Esophagus (tissue), 2 donors: ENCODE results near the gene SLC35A2. TPM values are rescaled to one million over a fixed set of nuclear protein-coding genes. Genes with fewer than 3 reads are reported as not detected.
A peak's percentile ranks its signal among the peaks of the same experiment; 100 is the strongest.

Source experiments
- H3K27ac ChIP-seq, 2 donors: one replicate each; pipeline ENCODE4 v1.5.1; 2013; ENCODE audit warnings: low read depth in 2 of 2, mild to moderate bottlenecking in 2 of 2, inconsistent platforms in 1 of 2, low read length in 1 of 2, moderate library complexity in 1 of 2
- H3K27me3 ChIP-seq, 2 donors: one replicate each; pipeline ENCODE4 v1.6.1; 2013; ENCODE audit warnings: low read length in 2 of 2, control low read depth in 1 of 2, mild to moderate bottlenecking in 1 of 2; ENCODE audit not compliant: insufficient read depth in 2 of 2, control insufficient read depth in 1 of 2
- H3K36me3 ChIP-seq, 2 donors: one replicate each; pipeline ENCODE4 v1.6.1; 2013; ENCODE audit warnings: low read length in 1 of 2; ENCODE audit not compliant: control insufficient read depth in 2 of 2, insufficient read depth in 2 of 2
- H3K4me1 ChIP-seq, 2 donors: one replicate each; pipeline ENCODE4 v1.6.1; 2013; ENCODE audit warnings: low read length in 1 of 2; ENCODE audit not compliant: control insufficient read depth in 2 of 2, insufficient read depth in 2 of 2
- H3K4me3 ChIP-seq, 2 donors: one replicate each; pipeline ENCODE4 v1.5.1; 2013; ENCODE audit warnings: low read length in 2 of 2, mild to moderate bottlenecking in 2 of 2, low read depth in 1 of 2, moderate library complexity in 1 of 2
- H3K9me3 ChIP-seq, 2 donors: one replicate each; pipeline ENCODE4 v1.6.1; 2013; ENCODE audit warnings: mild to moderate bottlenecking in 2 of 2, low read depth in 1 of 2, low read length in 1 of 2, moderate library complexity in 1 of 2; ENCODE audit not compliant: control insufficient read depth in 2 of 2, insufficient read depth in 1 of 2
- WGBS, 2 donors: extraction: QIAGEN DNeasy Blood & Tissue Kit; methylation state at CpG; one replicate each; pipeline ENCODE4 v1.1.7; 2013; 5-methylcytosine and 5-hydroxymethylcytosine counted together
- polyA plus RNA-seq, 2 donors: library from polyadenylated mRNA; stranded (reverse); fragments of 200-250 nt; gene quantifications; one replicate each; pipeline ENCODE4 v1.2.3, GENCODE V29; 2013
- donor health status: healthy with polysubstance abuse.
- donor health status: Bipolar disorder and iron deficiency.

SLC35A2 gene
- 10 to 100 TPM in 1 of 2 donors, 1 to 10 TPM in 1; 6.9 to 22.1 TPM for polyA plus RNA-seq

DNA sequence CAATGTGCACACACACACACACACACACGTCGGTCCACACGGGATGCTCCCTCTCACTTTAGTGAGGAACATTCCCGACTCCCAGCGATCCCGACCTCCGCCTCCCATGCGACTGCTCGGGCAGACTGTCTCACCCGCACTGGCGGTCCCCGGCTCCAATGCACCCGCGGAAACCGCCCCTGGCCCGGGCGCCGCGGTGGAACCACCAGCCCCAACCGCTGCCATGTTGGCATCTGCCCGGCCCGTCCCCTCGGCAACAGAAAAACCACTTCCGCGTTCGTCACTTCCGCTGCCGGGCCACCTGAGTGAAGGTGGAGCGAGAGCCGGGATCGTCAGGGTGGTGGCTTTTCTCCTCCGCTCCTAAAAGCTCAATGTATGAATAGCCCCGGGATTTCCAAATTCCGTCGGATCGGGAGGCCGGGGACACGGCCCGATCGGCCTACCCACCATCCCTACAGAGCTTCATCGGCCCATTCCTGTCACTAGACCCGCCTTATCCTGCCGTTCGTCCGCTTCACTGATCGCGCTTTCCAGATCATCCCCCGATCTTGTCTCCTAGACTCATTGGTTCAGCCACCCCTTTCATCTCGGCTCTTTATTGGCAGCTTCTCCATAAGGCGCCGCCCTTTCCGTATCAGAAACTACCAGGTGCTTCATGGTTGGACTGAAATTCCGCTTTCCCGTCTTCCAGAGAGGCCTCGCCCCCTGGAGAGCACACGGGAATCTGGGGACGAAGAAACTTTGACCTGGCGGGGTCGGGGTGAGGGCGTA lies at the start of gene SLC35A2:
Gene SLC35A2 (minus strand): TSS at position 235 of the 771 bp plus-strand sequence. CDS start 10 bp downstream, at position 225.
- H3K4me1 ChIP-seq: no peaks in the 10 kb centered on the region

DNA sequence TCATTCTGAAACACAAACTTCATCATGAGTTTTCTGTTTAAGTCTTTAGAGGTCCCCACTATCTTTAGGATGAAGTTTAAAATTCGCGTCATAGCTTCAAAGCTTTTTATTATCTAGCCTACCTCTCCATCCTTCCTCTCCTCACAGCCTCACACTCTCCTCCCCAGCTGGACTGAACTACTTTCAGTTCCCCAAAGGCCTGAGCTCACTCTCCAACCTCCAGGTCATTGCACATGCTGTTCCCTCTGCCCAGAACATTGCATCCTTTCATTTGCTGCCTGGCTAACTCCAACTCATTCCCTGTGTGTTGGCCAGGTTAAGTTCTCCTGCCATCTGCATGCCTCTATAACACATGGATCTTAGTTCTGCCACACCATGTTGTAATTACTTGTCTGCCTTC lies 48.8 kb upstream of the SLC35A2 start:
- Histone ChIP-seq H3K4me3 (no peak overlapping the region), H3K27ac (no peak overlapping the region), H3K4me1 (peaks cover 0 to 2% of the 10 kb centered on the region in 2 donors), H3K9me3 (no peaks in the 10 kb centered on the region), H3K27me3 (no peaks in the 10 kb centered on the region), H3K36me3 (peaks cover 0 to 3% of the 10 kb centered on the region in 2 donors)
- WGBS, 2 donors: 74 to 88% methylated on average over 2 of the region's 2 CpGs

More for the DNA sequence above, at the start of gene SLC35A2:
- peak within 1 kb of the TSS; percentile 43 to 81 for H3K4me3 ChIP-seq
- WGBS, 2 donors: 0 to 31% methylated on average over 60 of the region's 60 CpGs
- no peaks in the 10 kb centered on the region for H3K9me3 ChIP-seq
- H3K27ac ChIP-seq: peak within 1 kb of the TSS; percentile 93 to 95
- H3K36me3 ChIP-seq: peaks cover 0 to 5% of the 10 kb centered on the region in 2 donors
- H3K27me3 ChIP-seq: no peaks in the 10 kb centered on the region

DNA sequence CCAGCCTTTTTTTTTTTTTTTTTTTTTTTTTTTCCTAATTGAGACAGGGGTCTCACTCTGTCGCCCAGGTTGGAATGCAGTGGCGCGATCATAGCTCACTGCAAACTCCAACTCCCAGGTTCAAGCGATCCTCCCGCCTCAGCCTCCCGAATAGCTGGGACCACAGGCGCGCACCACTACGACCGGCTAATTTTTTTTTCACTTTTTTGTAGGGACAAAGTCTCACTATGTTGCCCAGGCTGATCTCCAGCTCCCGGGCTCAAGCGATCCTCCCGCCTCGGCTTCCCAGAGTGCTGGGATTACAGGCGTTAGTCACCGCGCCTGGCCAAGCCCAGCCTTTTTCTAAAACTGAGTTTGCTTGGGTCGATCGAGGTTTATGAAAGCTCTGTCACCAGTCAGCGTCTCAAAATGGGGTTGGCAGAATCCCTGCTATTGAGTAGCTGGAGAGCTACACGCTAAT lies 47.2 kb upstream of the SLC35A2 start:
- H3K9me3 ChIP-seq: no peaks in the 10 kb centered on the region
- H3K27me3 ChIP-seq: no peaks in the 10 kb centered on the region
- H3K27ac ChIP-seq: peak overlapping the region; percentile 95
- peaks cover 0 to 7% of the 10 kb centered on the region in 2 donors for H3K36me3 ChIP-seq
- peak overlapping the region in 1 of 2 donors; percentile 40 for H3K4me3 ChIP-seq
- peaks cover 0 to 7% of the 10 kb centered on the region in 2 donors for H3K4me1 ChIP-seq
- WGBS, 2 donors: 1 to 37% methylated on average over 21 of the region's 21 CpGs

DNA sequence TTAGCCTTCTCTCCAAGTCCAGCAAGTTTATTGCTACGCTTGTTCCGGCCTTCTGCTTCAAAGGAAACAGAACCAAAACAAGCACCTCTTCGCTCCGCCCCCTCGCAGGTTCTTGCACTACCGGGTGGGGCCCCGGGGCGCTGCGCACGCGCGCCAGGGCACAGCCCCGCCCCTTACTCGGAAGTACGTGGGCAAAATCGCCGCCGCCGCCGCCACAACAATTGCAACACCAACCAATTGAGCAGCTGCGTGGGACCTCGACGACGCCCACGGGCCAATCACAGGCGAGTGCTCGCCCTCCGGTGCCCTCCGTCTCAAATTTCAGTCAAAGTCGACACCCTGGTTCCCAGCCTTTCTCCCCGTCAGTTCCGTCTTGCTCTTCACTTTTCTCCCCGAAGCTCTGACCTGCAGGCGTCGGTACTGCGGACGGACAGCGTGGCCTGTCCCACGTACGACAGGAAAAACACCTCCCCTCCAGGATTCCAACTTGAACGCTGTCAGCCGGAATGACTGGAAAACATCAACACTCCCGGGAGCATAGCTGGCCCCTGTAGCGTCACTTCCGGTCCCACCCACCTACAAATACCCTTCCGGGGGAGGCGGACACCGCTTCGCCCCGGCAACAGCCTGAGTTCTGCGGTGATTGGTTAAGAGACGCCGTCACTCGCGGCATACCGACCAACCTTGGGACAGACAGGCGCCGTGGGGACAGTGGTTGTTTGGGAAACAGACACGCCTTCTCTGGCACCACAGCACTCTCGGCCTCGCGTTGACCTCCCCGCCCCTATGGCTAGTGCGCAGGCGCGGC lies 46.6 kb upstream of the SLC35A2 start:
- WGBS, 2 donors: 0 to 37% methylated on average over 64 to 66 of the region's 66 CpGs
- H3K27ac ChIP-seq: peak overlapping the region; percentile 95 to 98
- H3K9me3 ChIP-seq: no peaks in the 10 kb centered on the region
- peak overlapping the region; percentile 42 to 86 for H3K4me3 ChIP-seq
- peaks cover 0 to 11% of the 10 kb centered on the region in 2 donors for H3K4me1 ChIP-seq
- H3K36me3 ChIP-seq: peaks cover 0 to 7% of the 10 kb centered on the region in 2 donors
- no peaks in the 10 kb centered on the region for H3K27me3 ChIP-seq

DNA sequence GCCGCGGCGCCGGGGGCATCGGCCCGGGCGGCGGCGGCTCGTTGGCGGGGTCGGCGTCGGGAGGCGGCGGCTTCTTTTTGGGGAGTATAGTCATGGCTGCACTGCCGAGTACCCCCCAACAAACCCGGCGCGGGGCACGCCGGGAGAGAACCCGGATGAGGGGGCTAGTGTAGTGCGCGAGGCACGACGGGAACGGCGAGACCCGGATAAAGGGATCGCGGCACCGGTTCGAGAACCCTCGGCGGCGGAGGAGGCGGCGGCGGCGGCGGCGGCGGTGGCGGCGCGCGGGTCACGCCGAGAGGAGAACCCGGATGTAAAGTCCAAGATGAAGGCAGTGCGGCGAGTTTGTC lies 46.0 kb upstream of the SLC35A2 start, which contains the start of gene OTUD5:
Gene OTUD5 (minus strand): TSS at position 131 of the 350 bp plus-strand sequence. CDS start 37 bp downstream, at position 94.
- WGBS, 2 donors: 0 to 39% methylated on average over 29 to 53 of the region's 53 CpGs
- Histone ChIP-seq H3K4me3 (peak within 1 kb of the TSS; percentile 42 to 86), H3K4me1 (peaks cover 0 to 13% of the 10 kb centered on the region in 2 donors), H3K27ac (peak within 1 kb of the TSS; percentile 95 to 98), H3K9me3 (no peaks in the 10 kb centered on the region), H3K27me3 (no peaks in the 10 kb centered on the region), H3K36me3 (peaks cover 0 to 7% of the 10 kb centered on the region in 2 donors)

DNA sequence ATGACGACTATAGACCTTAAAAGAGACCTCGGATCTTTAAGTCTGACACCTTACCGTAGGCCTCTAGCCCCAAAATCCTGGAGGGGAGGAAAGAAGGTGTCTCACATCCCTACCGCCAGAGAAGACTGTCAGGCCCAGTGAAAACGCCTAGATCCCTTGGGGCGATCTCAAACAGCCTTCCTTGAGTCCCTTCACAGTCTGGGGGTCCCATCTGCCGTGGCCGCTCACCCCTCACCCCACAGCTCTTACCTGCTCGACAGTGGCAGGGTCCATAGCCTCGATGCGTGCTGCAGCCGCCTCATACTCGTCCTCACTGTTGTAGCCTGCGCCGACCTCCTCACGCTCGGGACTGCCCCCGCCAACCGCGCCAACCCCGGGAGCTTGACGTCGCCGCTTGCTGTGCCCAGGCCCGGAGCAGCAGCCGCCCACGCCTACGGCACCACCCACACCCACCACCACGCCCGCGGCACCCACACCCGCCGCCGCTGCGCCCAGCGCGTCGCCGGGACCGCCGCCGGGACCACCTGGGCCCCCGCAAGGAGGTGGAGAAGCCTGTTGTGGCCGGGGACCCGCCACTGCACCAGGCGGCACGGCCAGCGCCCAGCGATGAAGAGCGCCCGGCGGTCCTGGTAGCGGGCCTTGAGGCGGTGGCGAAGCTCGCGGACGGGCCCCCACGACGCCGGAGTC lies 45.4 kb upstream of the SLC35A2 start:
- Histone ChIP-seq H3K4me3 (peak overlapping the region; percentile 42 to 86), H3K9me3 (no peaks in the 10 kb centered on the region), H3K4me1 (peaks cover 0 to 13% of the 10 kb centered on the region in 2 donors), H3K27ac (peak overlapping the region; percentile 90 to 95), H3K27me3 (no peaks in the 10 kb centered on the region), H3K36me3 (peaks cover 0 to 7% of the 10 kb centered on the region in 2 donors)
- 1 to 30% methylated on average over 54 to 61 of the region's 61 CpGs for WGBS, 2 donors

DNA sequence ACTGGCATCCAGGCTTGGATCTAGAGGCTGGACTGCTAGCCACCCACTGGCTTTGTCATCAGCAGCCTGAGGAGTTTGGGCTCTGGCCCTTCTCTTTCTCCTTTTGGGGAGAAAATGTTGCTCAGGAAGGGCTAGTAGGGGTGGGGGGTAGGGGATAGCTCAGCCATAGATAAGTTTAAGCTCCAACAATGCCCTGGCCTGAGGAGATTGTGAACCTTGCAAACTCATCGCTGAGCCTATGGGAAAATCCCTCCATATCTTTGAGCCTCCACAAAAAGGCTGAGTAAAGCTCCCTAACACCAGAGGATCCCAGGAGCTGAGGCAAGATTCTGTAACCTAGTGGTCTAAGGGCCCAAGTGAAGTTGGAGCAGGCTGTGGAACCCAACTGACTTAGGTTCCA lies 37.1 kb upstream of the SLC35A2 start:
- Histone ChIP-seq H3K27me3 (no peaks in the 10 kb centered on the region), H3K27ac (no peak overlapping the region), H3K4me3 (no peak overlapping the region), H3K36me3 (no peaks in the 10 kb centered on the region), H3K9me3 (no peaks in the 10 kb centered on the region), H3K4me1 (peaks cover 0 to 5% of the 10 kb centered on the region in 2 donors)
- WGBS, 2 donors: 95 to 96% methylated on average over 1 of the region's 1 CpG

DNA sequence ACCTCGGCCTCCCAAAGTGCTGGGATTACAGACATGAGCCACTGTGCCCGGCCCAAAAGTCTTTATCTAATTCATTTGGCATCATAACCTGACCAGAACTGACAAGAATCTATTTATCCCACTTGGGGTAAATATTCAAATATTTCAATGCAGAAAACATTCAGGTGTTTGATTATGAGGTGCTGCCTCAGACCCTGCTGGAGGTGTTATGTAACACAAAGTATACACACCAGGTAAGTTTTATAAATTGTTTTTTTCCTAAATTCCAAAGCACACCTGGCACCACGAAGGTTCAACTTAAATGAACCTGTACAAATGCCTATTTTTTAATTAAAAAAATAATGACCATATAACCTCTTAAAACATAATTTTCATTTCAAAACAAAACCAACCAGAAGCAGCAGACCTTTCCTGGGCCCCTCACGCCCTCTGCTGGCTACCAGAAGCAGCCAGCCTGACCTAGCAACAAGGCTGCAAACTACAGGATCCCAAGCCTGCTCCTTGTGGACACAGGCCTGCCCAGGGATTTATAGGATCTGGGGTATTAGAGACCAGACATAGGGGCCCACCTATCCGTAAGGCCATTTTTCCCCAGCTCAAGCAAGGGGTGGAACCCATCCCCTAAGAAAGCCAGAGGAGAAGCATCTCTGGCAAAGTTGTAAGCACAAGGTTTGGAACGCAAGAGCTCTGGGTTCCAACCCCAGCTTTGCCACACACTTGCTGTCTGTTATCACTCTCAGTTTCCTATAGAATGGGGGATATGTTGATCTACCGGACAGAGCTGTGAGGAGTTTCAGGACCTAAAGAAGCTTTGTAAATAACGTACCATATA lies 34.3 kb upstream of the SLC35A2 start:
- 53 to 55% methylated on average over 8 of the region's 8 CpGs for WGBS, 2 donors
- Histone ChIP-seq H3K4me1 (no peaks in the 10 kb centered on the region), H3K4me3 (no peak overlapping the region), H3K27ac (no peak overlapping the region), H3K9me3 (no peaks in the 10 kb centered on the region), H3K27me3 (no peaks in the 10 kb centered on the region), H3K36me3 (peaks cover 0 to 3% of the 10 kb centered on the region in 2 donors)
